ENCODE results near the gene MANSC1. TPM values are rescaled to one million over a fixed set of nuclear protein-coding genes. Genes with fewer than 3 reads are reported as not detected.
"Not testable (repeated sequence)": the region's sequence is repeated elsewhere in the genome, so short reads cannot be mapped to it uniquely, and the experiment has no call there.

Gene MANSC1
- total RNA-seq, 1 experiment from 2014 or later: 0.92 TPM

DNA sequence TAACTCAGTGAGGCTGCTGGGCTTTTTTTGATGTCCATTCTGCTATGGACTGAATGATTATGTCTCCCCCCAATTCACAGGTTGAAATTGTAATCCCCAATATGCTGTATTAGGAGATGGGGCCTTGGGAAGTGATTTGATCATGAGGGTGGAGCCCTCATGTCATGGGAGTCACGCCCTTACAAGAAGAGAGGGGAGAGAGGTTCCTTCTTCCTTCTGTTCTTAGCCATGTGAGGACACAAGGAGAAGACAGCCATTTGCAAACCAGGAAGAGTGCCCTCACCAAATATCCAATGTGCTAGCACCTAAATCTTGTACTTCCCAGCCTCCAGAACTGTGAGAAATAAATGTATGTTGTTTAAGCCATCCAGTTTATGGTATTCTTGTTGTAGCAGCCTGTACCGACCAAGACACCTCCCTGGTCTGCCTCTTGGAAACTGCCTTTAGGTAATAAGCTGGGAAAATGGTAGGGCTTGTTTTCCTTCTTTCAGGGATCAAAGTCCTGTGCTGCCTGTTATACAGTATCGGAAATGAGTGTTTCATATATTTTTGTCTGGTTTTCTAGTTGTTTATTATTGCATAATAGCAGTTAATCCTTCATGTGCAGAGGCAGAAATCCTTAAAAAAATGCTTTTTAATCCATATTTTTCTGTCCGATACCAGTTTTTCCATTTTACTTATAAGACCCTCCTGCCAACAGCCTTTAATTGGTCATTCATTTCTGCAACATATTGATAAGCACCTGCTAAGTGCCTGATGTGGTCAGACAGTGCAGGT lies 23.1 kb upstream of the MANSC1 start:
- no peak for DNase-seq
- Histone ChIP-seq H3K36me3 (peaks cover 7% of the 10 kb centered on the region; the same call in 1 of the 2 replicates), H3K4me3 (no peak overlapping the region), H3K9me3 (peaks cover 2% of the 10 kb centered on the region; the same call in 1 of the 2 replicates), H3K27me3 (no peaks in the 10 kb centered on the region)

DNA sequence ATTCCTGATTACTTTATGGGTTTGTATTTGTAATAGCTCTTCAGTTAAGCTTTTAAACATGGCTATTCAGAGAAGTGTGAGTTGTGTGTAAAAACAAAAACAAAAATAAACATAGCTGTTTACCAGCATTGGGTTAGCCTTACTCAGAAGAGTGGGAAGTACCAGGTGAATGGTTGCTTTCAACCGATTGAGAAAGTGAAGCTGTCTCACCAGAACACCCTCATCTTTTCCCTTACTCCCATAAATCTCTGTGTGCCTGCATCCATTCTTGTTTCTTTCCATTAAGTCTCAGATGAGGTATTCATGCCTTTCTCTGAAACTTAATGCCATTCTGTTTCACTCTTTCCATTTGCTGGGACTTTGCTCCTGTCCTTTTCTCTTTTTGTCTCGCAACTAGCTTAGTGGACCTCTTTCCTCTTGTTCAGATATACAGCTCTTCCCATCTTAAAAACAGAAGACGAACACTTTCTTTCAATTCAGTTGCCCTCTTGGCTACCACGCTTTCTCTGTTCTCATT lies 17.5 kb upstream of the MANSC1 start:
- Histone ChIP-seq H3K4me3 (no peak overlapping the region), H3K36me3 (peaks cover 11% of the 10 kb centered on the region), H3K27me3 (no peaks in the 10 kb centered on the region), H3K9me3 (peaks cover 2% of the 10 kb centered on the region; the same call in 1 of the 2 replicates)
- DNase-seq: no peak

DNA sequence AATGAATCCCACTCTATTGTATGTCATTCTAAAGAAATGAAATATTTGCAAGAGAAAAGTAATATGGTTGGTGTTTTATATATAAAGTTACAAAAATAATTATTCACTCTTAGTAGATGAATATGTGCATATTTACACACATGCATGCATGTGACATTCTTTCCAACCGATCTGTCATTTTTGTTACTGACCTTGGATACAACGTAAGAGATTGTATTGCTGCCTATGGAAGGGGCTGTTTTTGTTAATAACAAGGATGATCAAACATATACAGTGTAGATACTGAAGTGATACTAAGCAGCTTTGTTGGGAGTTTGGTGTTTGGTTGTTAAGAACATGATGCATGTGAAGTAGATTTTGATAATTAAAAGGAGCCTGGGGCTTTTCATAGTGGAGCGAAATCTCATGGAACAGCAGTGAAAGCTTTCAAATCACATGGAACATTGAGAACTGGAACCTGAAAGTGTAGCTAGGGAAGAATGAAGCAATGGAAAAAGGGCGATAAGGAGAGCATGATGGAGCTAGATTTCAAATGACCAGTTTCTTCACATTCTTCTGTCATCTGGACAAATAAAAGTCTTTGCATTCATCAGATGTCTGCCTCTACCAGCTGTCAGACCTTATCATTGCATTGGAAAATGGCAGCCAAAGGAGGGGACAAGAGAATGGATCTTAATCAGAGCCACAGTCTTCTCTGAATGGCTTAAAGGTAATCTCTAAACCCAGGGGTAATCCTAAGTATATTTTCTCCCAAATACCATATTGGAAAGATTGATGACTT lies 16.8 kb upstream of the MANSC1 start:
- DNase-seq: no peak

DNA sequence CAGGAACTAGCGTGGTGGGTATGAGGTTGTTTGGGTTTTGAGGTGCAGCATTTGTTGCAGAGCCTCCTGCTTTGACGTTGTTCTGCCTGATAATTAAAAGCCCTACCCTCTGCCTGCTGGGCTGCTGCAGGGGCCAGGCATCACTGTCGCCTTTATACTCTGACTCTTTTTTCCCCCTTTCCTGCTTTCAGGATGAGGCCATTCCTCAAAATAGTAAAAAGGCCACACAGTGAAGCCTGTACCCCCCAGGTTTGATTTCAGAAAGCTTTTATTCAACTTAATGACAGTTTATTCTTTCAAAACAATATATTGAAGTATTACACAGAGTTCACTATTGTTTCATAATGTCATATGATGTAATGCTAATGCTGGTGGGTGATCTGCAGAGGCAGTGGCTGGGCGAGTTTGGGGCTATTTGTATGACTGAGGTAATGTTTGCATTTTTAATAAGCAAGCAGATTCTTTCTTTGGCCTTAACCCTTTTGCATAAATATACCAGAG lies 15.9 kb upstream of the MANSC1 start:
- peaks cover 13% of the 10 kb centered on the region for H3K36me3 ChIP-seq
- H3K27me3 ChIP-seq: no peaks in the 10 kb centered on the region
- peaks cover 2% of the 10 kb centered on the region; the same call in 1 of the 2 replicates for H3K9me3 ChIP-seq
- DNase-seq: no peak
- H3K4me3 ChIP-seq: no peak overlapping the region

More for the DNA sequence above, 16.8 kb upstream of the MANSC1 start:
- peaks cover 2% of the 10 kb centered on the region; the same call in 1 of the 2 replicates for H3K9me3 ChIP-seq
- peaks cover 13% of the 10 kb centered on the region for H3K36me3 ChIP-seq
- H3K4me3 ChIP-seq: no peak overlapping the region
- no peaks in the 10 kb centered on the region for H3K27me3 ChIP-seq

DNA sequence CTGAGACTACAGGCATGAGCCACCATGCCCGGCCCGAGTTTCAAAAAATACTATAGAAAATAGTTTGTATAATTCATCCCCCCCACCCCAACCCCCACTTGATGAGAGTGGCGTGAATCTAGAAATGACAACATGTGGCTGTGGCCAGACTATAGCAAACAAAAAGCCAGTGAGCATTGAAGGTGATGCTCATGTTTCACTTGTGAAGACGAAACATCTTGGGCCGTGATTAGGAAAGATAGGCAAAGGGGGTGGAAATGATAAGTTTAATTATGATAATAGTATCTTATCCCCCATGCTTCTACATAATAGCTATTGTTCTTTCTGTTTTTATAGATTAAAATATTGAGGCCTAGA lies 15.4 kb upstream of the MANSC1 start:
- DNase-seq: no peak
- H3K4me3 ChIP-seq: no peak overlapping the region
- H3K9me3 ChIP-seq: peaks cover 2% of the 10 kb centered on the region; the same call in 1 of the 2 replicates
- peaks cover 13% of the 10 kb centered on the region for H3K36me3 ChIP-seq
- H3K27me3 ChIP-seq: no peaks in the 10 kb centered on the region

DNA sequence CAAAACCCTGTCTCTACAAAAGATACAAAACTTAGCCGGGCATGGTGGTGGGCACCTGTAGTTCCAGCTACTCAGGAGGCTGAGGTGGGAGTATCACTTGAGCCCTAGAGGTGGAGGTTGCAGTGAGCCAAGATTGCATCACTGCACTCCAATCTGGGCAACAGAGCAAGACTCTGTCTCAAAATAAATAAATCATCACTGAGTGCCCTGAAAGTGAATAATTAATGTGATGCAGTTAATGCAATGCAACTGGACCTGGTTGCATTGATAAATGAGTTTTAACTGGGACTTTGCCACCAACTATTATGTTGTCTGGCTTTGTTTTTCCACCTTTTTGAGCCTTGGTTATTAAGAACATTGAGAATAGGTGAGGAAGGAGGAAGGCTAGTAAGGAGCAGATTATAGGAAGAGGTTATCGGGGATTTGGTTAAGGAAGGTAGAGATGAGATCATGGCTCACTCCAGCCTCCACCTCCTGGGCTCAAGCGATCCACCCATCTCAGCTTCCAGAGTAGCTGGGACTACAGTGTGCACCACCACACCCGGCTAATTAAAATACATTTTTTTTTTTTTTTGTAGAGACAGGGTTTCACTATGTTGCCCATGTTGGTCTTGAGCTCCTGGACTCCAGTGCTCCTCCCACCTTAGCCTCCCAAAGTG lies 14.9 kb upstream of the MANSC1 start:
- no peak for DNase-seq
- no peaks in the 10 kb centered on the region for H3K27me3 ChIP-seq
- peaks cover 12% of the 10 kb centered on the region for H3K36me3 ChIP-seq
- H3K4me3 ChIP-seq: no peak overlapping the region
- peaks cover 2% of the 10 kb centered on the region; the same call in 1 of the 2 replicates for H3K9me3 ChIP-seq

DNA sequence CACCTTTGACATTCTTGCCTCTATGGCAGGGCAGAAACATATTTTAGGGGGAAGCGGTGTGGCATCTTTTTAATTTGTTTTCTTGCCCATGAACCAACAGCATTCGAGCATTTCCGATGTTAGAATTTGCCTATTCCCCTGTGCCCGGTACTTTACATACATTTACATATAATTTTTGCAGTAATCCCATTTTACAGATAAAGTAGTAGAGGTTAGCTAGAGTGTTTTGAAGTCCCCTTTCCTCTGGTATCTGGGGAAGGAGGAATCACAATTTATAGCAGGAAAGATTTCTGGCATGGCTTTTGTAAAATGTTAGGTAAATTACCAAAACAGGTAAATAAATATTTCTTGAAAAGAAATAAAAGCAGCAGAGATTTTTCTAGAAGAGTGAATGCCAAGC lies 8.5 kb upstream of the MANSC1 start:
- no peaks in the 10 kb centered on the region for H3K9me3 ChIP-seq
- H3K4me3 ChIP-seq: peak overlapping the region; percentile 87
- H3K36me3 ChIP-seq: peaks cover 6% of the 10 kb centered on the region; the same call in 1 of the 2 replicates
- DNase-seq: no peak
- H3K27me3 ChIP-seq: no peaks in the 10 kb centered on the region

DNA sequence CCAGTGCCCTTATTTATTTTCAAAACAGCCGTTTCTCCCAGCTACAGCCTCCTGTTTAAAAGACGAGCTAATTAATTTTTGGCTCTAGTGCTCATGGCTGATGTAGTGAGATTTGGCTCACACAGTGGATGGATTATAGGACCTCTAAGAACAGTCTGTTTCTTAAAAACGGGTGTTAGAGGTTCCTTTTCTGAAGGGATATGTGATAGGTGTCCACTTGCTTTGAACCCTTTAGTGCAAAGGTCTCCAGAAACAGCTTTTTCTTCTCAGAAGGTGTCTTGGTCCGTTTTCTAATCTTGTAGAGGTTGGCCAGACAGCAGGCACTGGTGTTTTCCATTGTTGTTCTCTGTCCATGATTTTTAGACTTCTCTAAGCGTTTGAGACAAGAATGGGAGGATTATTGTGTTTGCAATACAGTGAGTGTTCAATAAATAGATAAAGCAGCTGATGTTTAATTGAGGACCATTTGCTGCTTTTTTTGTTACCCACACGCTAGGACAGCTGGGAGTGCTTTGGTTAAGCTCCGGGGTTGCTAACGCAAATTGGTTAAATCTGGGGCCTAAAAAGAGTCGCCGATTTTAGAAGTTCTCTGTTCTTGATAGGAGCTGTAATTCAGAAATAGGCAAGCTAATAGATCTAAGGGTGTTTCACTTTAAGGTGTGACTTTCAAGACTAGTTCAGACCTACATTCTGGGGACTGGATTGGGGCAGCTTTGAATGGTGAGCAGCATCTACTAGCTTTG lies 7.8 kb upstream of the MANSC1 start:
- no peaks in the 10 kb centered on the region for H3K9me3 ChIP-seq
- peak overlapping the region; percentile 87 for H3K4me3 ChIP-seq
- no peaks in the 10 kb centered on the region for H3K27me3 ChIP-seq
- DNase-seq: no peak
- H3K36me3 ChIP-seq: peaks cover 5% of the 10 kb centered on the region; the same call in 1 of the 2 replicates

DNA sequence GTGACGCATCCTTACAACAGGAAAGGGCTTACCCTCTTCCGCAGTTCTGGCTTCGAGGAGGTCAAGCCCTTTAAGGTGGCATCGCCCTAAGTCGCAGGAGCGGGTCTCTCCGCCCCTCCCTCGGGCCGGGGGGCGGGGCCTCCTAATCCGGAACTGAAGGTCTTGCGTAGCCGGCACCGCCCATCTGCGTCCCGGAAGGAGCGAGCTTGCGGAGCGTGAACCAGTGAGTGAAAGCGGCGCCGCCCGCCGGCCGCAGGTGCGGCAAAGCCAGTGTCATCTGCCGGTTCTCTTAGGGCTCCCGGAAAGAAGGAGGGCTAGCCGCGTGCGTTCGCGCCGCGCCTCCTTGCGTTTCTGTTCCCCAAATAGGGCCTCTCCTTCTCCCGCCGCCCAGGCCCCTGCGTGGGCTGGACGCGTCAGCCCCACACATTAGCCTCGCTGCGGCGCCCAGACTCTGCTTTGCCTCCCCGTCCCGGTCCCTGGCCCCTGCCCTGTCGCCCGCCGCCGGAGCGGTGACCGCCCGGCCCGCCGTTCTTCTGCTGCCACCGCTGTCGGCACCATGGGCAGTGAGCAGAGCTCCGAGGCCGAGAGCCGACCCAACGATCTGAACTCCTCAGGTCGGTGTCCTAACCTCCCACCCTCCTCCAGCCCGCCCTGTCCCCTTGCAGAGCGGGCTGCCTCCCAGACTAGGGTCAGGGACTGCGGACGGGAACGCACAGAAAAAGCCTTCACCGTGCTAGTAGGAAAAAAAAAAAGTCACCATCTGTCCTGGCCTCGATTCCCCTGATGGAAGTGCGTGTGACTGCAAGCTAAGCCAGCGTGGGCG lies 7.1 kb upstream of the MANSC1 start, which contains the start of gene BORCS5:
BORCS5 (plus strand) TSS at position 183 of the 823 bp plus-strand sequence; CDS start at position 557, 374 bp downstream.
- no peaks in the 10 kb centered on the region for H3K27me3 ChIP-seq
- DNase-seq: peak; percentile 97
- H3K36me3 ChIP-seq: 0 out of 2 replicates have a peak, but pooled peaks cover 2% of the 10 kb centered on the region
- no peaks in the 10 kb centered on the region for H3K9me3 ChIP-seq
- H3K4me3 ChIP-seq: peak within 1 kb of the TSS; percentile 87

DNA sequence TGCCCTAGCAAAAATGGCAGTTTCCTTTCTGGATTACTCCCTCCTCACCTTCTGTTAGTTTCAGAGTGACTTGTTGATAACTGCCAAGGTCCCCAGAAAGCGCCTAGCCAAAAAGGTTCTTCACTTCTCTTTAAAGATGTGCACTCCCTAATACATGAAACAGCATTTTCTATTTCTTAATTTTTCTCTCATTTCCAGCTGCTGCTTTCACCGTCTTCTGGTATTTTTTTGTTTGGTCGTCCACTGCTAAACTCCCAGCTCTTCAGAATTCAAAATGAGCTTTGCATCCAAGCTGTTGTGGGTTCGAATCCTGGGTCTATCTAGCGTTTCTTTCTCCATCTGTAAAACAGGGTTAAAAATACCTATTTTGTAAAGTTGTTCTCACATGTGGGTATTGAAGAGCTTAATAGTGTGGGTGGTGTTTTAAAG lies 6.4 kb upstream of the MANSC1 start:
- H3K4me3 ChIP-seq: peak overlapping the region; percentile 87
- no peaks in the 10 kb centered on the region for H3K9me3 ChIP-seq
- no peaks in the 10 kb centered on the region for H3K36me3 ChIP-seq
- DNase-seq: no peak
- H3K27me3 ChIP-seq: no peaks in the 10 kb centered on the region

DNA sequence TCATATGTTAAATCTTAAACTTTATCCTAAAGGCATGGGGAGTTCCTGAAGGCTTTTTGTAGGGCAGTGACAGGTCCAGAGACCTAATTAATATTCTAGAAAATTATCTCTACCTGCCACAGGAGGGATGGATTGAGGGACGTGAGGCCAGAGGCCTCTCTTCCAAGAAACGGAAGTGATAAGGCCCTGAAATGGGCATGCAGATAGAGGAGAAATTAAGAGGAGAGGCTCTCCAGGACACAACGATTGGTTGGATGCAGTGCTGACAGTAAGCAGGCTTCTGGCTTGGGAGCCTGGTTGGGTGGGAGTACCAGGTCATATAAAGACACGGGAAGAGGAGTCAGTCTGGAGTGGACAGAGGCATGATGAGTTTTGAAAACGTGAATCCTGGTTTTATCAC lies 3.8 kb upstream of the MANSC1 start:
- Histone ChIP-seq H3K4me3 (no peak overlapping the region), H3K36me3 (no peaks in the 10 kb centered on the region), H3K27me3 (no peaks in the 10 kb centered on the region; the same call in 1 of the 2 replicates), H3K9me3 (no peaks in the 10 kb centered on the region)
- no peak for DNase-seq

DNA sequence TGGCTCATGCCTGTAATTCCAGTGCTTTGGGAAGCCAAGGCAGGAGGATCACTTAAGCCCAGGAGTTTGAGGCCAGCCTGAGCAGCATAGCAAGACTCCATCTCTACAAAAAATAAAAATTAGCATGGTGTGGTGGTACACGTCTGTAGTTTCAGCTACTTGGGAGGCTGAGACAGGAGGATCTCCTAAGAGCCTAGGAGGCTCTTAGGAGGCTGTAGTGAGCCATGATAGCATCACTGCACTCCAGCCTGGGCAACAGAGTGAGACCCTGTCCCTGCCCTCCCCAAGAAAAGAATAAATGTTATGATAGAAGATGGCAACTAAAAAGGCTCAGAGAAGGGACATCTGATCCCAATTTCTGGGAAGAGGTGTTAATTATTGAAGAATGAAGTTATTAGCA lies 3.2 kb upstream of the MANSC1 start:
- DNase-seq: no peak
- H3K9me3 ChIP-seq: no peaks in the 10 kb centered on the region
- no peaks in the 10 kb centered on the region; the same call in 1 of the 2 replicates for H3K27me3 ChIP-seq
- H3K36me3 ChIP-seq: no peaks in the 10 kb centered on the region
- no peak overlapping the region for H3K4me3 ChIP-seq

DNA sequence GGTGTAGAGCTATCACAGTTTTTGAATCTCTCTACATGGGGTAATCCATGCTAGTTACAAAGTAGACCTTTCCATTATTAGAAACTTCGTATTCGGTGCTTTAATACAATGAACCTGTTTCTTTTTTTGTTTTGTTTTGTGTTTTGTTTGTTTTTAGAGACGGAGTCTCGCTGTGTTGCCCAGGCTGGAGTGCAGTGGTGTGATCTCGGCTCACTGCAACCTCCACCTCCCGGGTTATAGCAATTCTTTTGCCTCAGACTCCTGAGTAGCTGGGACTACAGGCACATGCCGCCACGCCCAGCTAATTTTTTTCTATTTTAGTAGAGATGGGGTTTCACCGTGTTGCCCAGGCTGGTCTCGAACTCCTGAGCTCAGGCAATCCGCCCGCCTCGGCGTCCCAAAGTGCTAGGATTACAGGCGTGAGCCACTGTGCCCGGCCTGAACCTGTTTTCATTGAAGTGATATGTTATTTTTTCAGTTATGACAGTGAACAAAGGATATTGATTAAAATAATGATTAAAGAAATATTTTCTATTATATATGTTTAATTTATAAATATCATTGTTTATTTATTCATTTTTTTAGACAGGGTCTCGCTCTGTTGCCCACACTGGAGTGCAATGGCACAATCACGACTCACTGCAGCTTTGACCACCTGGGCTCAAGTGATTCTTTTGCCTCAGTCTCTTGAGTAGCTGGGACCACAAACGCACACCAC lies 1.6 kb upstream of the MANSC1 start:
- not testable (repeated sequence) for DNase-seq, H3K27me3 ChIP-seq, H3K4me3 ChIP-seq, H3K9me3 ChIP-seq, H3K36me3 ChIP-seq

DNA sequence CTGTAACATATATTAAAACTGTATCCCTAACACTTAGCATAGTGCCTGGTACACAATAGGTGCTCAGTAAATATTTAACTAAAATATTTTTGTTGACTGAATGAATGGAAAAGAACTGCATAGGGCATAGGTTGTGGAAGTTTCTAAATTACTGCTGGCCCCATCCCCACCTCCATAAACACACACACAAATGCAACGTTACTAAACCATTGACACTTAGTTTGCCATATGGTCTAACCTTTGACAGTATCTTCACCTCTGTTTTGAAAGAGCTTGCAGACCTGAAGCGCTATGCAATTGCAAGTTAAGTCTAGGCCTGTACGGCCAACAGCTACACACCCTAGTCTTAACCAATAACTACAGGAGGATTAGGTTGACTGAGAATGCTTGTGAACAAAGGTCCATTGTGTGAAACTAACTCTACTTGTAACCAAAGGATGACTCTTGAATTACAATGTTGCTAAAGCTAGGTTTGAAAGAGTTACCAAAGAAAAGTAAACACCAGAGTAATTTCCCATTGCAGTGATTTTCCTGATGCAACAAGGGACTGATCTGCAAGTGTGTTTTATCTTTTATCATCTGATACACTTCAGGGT lies 924 bp upstream of the MANSC1 start:
- Histone ChIP-seq H3K27me3 (no peaks in the 10 kb centered on the region; the same call in 1 of the 2 replicates), H3K4me3 (peak overlapping the region; percentile 55), H3K36me3 (no peaks in the 10 kb centered on the region), H3K9me3 (no peaks in the 10 kb centered on the region)
- no peak for DNase-seq

Data from MG63 (cell line).